B cell (primary cell): ENCODE data around the gene SHANK2. TPM values are rescaled to one million over a fixed set of nuclear protein-coding genes. Genes with fewer than 3 reads are reported as not detected.
"Not testable (repeated sequence)": the region's sequence is repeated elsewhere in the genome, so short reads cannot be mapped to it uniquely, and the experiment has no call there.

Experiments
- ATAC-seq: fragments of 200-7000 bp; cut with Tn5 transposase; one replicate; pipeline ENCODE4 v1.10.0; 2021; ENCODE audit warnings: low read depth, mild to moderate bottlenecking, moderate number of reproducible peaks, moderate library complexity
- CTCF ChIA-PET: fragments of 350-600 bp; sonication (Branson Sonifier 250); formaldehyde crosslinking; loops from one replicate; lab custom pipeline; 2021; ENCODE audit warnings: antibody characterized with exemption, inconsistent platforms; lab: Charles Lee
- POLR2A ChIA-PET: fragments of 350-600 bp; sonication (Branson Sonifier 250); formaldehyde crosslinking; loops from one replicate; lab custom pipeline; 2021; ENCODE audit warnings: antibody characterized with exemption; lab: Charles Lee
- DNase-seq: peaks from one replicate; pipeline ENCODE4 v3.0.0; 2013
- H2AFZ ChIP-seq: 2 replicates; pipeline ENCODE4 v1.6.1; 2012; ENCODE audit warnings: mild to moderate bottlenecking, low read depth, low read length; ENCODE audit not compliant: insufficient read depth, poor library complexity, severe bottlenecking
- H3K27ac ChIP-seq, 2 donors: 1 replicate in 1 of 2; 2 replicates in 1 of 2; pipeline ENCODE4 v1.5.1; 2012 to 2013; ENCODE audit warnings: low read length in 2 of 2, mild to moderate bottlenecking in 2 of 2, moderate library complexity in 1 of 2
- H3K27me3 ChIP-seq, 4 experiments: fragments of 200-600 bp in 1 of 4; sonication (generic) in 1 of 4; replicated peaks in 1 of 4; 1 replicate in 2 of 4; 2 replicates in 2 of 4; pipeline versions ENCODE4 v1.6.1 to v1.7.0; 2013 to 2016; ENCODE audit warnings: low read length in 3 of 4, mild to moderate bottlenecking in 2 of 4, mixed read lengths in 1 of 4, moderate library complexity in 1 of 4; ENCODE audit not compliant: insufficient read depth in 4 of 4, control insufficient read depth in 3 of 4; ENCODE audit errors: control extremely low read depth in 1 of 4
- H3K36me3 ChIP-seq, 2 experiments: replicated peaks in 1 of 2; 1 replicate in 1 of 2; 2 replicates in 1 of 2; pipeline versions ENCODE4 v1.6.1 to v1.7.1; 2013; ENCODE audit warnings: low read length in 1 of 2; ENCODE audit not compliant: insufficient read depth in 2 of 2, control insufficient read depth in 1 of 2; ENCODE audit errors: control extremely low read depth in 1 of 2, extremely low read depth in 1 of 2
- H3K4me1 ChIP-seq, 2 donors: fragments of 200-600 bp in 1 of 2; sonication (generic) in 1 of 2; 1 replicate in 1 of 2; 2 replicates in 1 of 2; pipeline versions ENCODE4 v1.5.1 to v1.6.1; 2013 to 2017; ENCODE audit warnings: low read length in 2 of 2; ENCODE audit not compliant: control insufficient read depth in 2 of 2, insufficient read depth in 2 of 2
- H3K4me2 ChIP-seq: replicated peaks from 2 replicates; pipeline ENCODE3; 2012; ENCODE audit warnings: mild to moderate bottlenecking, low read depth, low read length; ENCODE audit not compliant: poor library complexity, severe bottlenecking
- H3K4me3 ChIP-seq, 5 experiments: fragments of 200-600 bp in 1 of 5; sonication (generic) in 1 of 5; 1 replicate in 3 of 5; 2 replicates in 2 of 5; pipeline versions ENCODE4 v1.5.1 to v1.7.0; 2011 to 2016; ENCODE audit warnings: low read length in 4 of 5, mild to moderate bottlenecking in 4 of 5, low read depth in 2 of 5, control low read depth in 1 of 5, moderate library complexity in 1 of 5; ENCODE audit not compliant: insufficient read depth in 1 of 5; ENCODE audit errors: control extremely low read depth in 1 of 5, extremely low read depth in 1 of 5
- H3K79me2 ChIP-seq: fragments of 200-600 bp; sonication (generic); one replicate; pipeline ENCODE4 v1.6.0; 2016; ENCODE audit warnings: low read length; ENCODE audit not compliant: control insufficient read depth, insufficient read depth
- H3K9ac ChIP-seq: fragments of 200-600 bp; sonication (generic); 2 replicates; pipeline ENCODE4 v1.6.1; 2017; ENCODE audit warnings: mild to moderate bottlenecking, low read length, moderate library complexity
- H3K9me3 ChIP-seq, 3 donors: one replicate each; pipeline versions ENCODE4 v1.6.1 to v1.7.1; 2013; ENCODE audit warnings: low read length in 2 of 3; ENCODE audit not compliant: control insufficient read depth in 2 of 3, insufficient read depth in 1 of 3; ENCODE audit errors: control extremely low read depth in 1 of 3
- H4K20me1 ChIP-seq: 2 replicates; pipeline ENCODE4 v1.6.0; 2012; ENCODE audit warnings: mild to moderate bottlenecking, low read length; ENCODE audit not compliant: insufficient read depth, control insufficient read depth, poor library complexity, severe bottlenecking
- H3K27ac Mint-ChIP-seq: one replicate; pipeline ENCODE4 v1.8.0; 2021; ENCODE audit warnings: mixed read lengths
- H3K27me3 Mint-ChIP-seq: one replicate; pipeline ENCODE4 v1.8.0; 2021; ENCODE audit warnings: mixed read lengths
- H3K4me1 Mint-ChIP-seq: one replicate; pipeline ENCODE4 v1.8.0; 2021; ENCODE audit warnings: mixed read lengths
- H3K4me3 Mint-ChIP-seq: one replicate; pipeline ENCODE4 v1.8.0; 2021; ENCODE audit warnings: mixed read lengths
- H3K9me3 Mint-ChIP-seq: one replicate; pipeline ENCODE4 v1.8.0; 2022; ENCODE audit warnings: mixed read lengths; ENCODE audit not compliant: insufficient read depth
- EZH2 ChIP-seq: IDR thresholded peaks from 2 replicates; pipeline ENCODE4 v1.6.1; 2012; ENCODE audit warnings: borderline replicate concordance, low read depth, mild to moderate bottlenecking, moderate library complexity, low read length; ENCODE audit not compliant: insufficient read depth, poor library complexity, severe bottlenecking
- WGBS: methylation state at CpG from one replicate; pipeline ENCODE4 v1.1.5; 2013; ENCODE audit warnings: missing lambda C conversion rate; ENCODE audit not compliant: insufficient coverage; 5-methylcytosine and 5-hydroxymethylcytosine counted together
- intact Hi-C: fragments of 100-400 bp; cut with micrococcal nuclease; formaldehyde crosslinking; loops from one replicate; pipeline ENCODE4 v1.10.0; 2022
- polyA plus RNA-seq: library from polyadenylated mRNA; depleted of rRNA; stranded (reverse); fragments of >200 nt; gene quantifications from 2 replicates; pipeline ENCODE4 v1.2.3, GENCODE V29; 2012
- total RNA-seq, 2 donors: library from RNA; stranded (reverse); fragments of 120-200 nt in 1 of 2; gene quantifications; 1 replicate in 1 of 2; 2 replicates in 1 of 2; pipeline versions ENCODE4 v1.2.3 to v1.2.4, GENCODE V29; 2013 to 2022
- TF ChIP-seq, protein P1 (sequence below): fragments of 200-600 bp; IDR thresholded peaks from one replicate; pipeline ENCODE4 v1.8.0; 2022; ENCODE audit warnings: antibody characterized with exemption, mild to moderate bottlenecking

SHANK2 gene
- total and polyA plus RNA-seq, 2 donors (not counting 1 experiment from before 2014, with no cell fraction given): 0.07 to 0.28 TPM

DNA sequence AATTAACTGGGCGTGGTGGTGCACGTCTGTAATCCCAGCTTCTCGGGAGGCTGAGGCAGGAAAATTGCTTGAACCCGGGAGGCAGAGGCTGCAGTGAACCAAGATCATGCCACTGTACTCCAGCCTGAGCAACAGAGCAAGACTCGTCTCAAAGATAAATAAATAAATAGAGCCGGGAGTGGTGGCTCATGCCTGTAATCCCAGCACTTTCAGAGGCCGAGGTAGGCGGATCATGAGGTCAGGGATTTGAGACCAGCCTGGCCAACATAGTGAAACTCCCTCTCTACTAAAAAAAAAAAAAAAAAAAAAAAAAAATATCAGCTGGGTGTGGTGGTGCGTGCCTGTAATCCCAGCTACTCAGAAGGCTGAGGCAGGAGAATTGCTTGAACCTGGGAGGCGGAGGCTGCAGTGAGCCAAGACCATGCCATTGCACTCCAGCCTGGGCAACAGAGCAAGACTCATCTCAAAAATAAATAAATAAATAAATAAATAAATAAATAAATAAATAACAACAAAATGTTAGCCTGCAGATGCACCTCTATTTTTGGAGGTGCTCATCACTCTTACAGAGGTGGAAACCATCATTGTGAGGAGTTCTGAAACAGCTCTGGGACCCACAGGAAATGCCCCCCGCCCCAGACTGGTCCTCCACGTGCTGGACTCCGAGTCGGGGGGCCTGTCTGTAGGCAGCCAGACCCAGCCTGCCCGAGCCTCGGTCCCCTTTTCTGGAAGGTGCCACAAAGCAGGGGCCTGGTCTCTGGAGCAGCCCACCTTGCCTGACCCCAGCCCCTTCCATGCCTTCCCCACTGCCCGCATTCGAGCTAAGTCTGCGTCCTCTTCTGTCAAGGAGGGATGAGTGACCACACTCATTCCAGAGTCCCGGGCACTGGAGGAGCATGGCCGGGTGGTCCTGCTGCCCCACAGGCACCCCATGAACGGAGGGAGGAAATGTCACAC lies 18.2 kb downstream of the SHANK2 start:
- CTCF ChIA-PET: interaction anchor here (1.0 kb wide), 1 partner anchor 17 kb away, joined by 3 read pairs; no protein-coding TSS in a partner anchor
- intact Hi-C loops, H3K27ac ChIP-seq: not testable (repeated sequence)

DNA sequence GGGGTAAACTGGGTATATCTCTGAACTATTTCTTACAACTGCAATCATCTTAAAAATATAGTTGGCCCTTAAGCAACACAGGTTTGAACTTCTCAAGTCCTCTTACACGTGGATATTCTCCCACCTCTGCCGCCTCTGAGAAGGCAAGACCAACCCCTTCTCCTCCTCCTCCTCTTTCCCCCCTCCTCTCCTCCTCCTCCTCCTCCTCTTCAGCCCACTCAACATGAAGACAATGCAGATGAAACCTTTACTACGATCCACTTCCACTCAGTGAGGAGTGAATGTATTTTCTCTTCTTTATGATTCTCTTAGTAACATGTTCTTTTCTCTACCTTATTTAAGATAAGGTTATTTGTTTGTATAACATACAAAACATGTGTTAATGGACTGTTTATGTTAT lies 20.0 kb downstream of the SHANK2 start:
- ChIA-PET CTCF (interaction anchor here (0.6 kb wide), 1 partner anchor 19 kb away, joined by 3 read pairs; no protein-coding TSS in a partner anchor), POLR2A (no interaction called here)
- H4K20me1 ChIP-seq: no peaks in the 10 kb centered on the region
- no peak for DNase-seq
- no peaks in the 10 kb centered on the region for H3K79me2 ChIP-seq
- 50% methylated on average over 1 of the region's 3 CpGs for WGBS
- Mint-ChIP-seq H3K27ac (no peak overlapping the region), H3K9me3 (peaks cover 5% of the 10 kb centered on the region), H3K4me3 (no peak overlapping the region), H3K4me1 (no peaks in the 10 kb centered on the region), H3K27me3 (peaks cover 30% of the 10 kb centered on the region)
- no peak overlapping the region for H3K4me3 ChIP-seq
- no peak overlapping the region for H3K9ac ChIP-seq
- H2AFZ ChIP-seq: no peak overlapping the region
- H3K36me3 ChIP-seq: no peaks in the 10 kb centered on the region
- H3K4me1 ChIP-seq: no peaks in the 10 kb centered on the region
- intact Hi-C loops: no loop called here
- peaks cover 0 to 8% (median 2%) of the 10 kb centered on the region in 4 experiments for H3K27me3 ChIP-seq
- no peak for ATAC-seq
- H3K4me2 ChIP-seq: no peak overlapping the region
- H3K9me3 ChIP-seq: peaks cover 0 to 10% (median 5%) of the 10 kb centered on the region in 3 donors
- TF ChIP-seq EZH2: no peak
- TF ChIP-seq, protein P1, sequence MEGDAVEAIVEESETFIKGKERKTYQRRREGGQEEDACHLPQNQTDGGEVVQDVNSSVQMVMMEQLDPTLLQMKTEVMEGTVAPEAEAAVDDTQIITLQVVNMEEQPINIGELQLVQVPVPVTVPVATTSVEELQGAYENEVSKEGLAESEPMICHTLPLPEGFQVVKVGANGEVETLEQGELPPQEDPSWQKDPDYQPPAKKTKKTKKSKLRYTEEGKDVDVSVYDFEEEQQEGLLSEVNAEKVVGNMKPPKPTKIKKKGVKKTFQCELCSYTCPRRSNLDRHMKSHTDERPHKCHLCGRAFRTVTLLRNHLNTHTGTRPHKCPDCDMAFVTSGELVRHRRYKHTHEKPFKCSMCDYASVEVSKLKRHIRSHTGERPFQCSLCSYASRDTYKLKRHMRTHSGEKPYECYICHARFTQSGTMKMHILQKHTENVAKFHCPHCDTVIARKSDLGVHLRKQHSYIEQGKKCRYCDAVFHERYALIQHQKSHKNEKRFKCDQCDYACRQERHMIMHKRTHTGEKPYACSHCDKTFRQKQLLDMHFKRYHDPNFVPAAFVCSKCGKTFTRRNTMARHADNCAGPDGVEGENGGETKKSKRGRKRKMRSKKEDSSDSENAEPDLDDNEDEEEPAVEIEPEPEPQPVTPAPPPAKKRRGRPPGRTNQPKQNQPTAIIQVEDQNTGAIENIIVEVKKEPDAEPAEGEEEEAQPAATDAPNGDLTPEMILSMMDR: no peak
- no peak overlapping the region for H3K27ac ChIP-seq

More for the DNA sequence above, 18.2 kb downstream of the SHANK2 start:
- WGBS: 91% methylated on average over 16 of the region's 22 CpGs
- peaks cover 30% of the 10 kb centered on the region for H3K27me3 Mint-ChIP-seq
- H3K4me2 ChIP-seq, H3K9ac ChIP-seq, H3K4me3 ChIP-seq, H4K20me1 ChIP-seq, H3K4me3 Mint-ChIP-seq, H2AFZ ChIP-seq, DNase-seq, H3K4me1 ChIP-seq, ATAC-seq, POLR2A ChIA-PET, H3K9me3 ChIP-seq, H3K4me1 Mint-ChIP-seq, H3K79me2 ChIP-seq, H3K27ac Mint-ChIP-seq, H3K36me3 ChIP-seq, H3K9me3 Mint-ChIP-seq: not testable (repeated sequence)
- peaks cover 0 to 13% (median 0%) of the 10 kb centered on the region in 4 experiments for H3K27me3 ChIP-seq
